GM21529 (cell line): ENCODE results near the gene PIK3CB.
"Not testable (repeated sequence)": the region's sequence is repeated elsewhere in the genome, so short reads cannot be mapped to it uniquely, and the experiment has no call there.

Source experiments
- ATAC-seq: cut with Tn5 transposase; IDR thresholded peaks from one replicate; pipeline ENCODE4 v1.9.1; 2021; ENCODE audit not compliant: unreplicated experiment

The PIK3CB gene

DNA sequence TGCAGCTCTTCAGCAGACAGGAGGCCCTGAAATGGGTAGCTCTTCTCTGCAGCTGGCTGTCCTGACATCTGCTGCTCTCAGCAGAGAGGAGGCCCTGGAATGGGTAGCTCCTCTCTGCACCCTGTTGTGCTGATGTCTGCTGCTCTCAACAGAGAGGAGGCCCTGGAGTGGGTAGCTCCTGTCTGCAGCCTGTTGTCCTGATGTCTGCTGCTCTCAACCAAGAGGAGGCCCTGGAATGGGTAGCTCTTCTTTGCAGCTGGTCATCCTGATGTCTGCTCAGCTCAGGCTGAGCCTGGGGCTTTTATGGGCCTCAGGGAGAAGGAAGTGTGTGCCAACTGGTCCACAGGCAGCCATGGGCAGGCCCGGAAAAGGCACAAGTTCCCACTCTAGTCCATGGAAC is 66.6 kb downstream of the PIK3CB start:
- ATAC-seq: no peak

DNA sequence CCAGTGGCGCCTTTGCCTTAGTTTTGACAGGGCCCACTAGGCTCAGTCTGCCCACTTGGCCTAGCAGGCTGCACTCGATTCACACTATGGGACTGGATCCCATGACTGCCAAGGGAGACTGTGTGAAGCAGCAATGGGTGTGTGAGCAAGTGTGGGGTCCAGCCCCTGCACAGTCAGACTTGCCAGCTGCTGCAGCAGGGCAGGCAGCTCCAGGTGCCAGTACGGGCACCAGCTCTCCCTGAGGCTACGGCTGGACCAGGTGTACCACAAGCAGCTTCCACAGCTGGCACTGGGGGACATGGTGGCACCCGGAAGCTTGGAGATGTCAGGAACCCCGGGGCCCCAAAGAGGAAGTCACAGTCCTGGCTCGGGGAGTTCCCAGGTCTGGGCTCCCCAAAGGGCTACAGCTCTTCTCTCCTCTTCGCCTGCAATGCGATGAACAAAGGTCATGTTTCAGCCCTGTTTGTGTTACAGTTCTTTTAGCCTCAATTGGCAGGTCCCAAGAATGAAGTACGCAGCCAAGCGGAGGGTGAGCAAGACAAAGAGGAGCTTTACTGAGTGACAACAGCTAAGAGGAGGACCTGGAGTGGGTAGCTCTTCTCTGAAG is 67.1 kb downstream of the PIK3CB start:
- ATAC-seq: no peak

DNA sequence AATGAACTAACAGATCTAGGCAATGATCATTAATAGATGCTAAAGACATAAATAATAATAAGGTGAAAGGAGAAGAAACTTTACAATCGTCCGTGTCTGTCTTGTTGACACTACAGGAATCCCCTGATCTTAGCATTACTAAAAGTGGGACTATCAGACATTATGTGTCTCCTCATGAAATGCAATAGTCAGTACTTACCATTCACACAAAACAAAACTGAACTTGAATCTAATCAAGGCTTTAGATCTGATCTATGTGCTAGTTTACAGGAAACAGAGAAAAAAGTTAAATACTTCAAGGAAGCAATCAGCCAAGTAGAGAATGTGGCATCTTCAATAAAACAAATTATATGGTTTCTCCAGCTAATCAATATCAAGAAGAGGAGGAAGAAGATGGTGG is 73.7 kb downstream of the PIK3CB start:
- ATAC-seq: no peak

DNA sequence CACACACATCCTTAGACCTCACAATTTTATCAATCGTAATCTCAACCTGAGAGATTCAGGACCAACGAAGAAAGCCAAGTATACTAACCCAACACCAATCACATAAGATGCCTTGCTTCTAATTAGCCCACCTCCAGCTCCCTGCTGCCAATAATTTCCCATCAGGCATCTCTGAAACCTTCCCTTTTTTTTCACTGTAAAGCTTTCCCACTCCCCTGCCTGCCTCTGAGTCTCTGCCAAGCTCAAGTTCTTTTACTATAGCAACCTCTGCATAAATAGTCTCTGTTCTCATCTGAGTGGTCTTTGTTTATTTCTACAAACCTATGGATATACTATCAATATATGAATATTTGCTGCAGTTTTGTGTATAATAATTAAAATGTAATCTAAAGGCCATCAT is 86.5 kb downstream of the PIK3CB start:
- ATAC-seq: no peak

DNA sequence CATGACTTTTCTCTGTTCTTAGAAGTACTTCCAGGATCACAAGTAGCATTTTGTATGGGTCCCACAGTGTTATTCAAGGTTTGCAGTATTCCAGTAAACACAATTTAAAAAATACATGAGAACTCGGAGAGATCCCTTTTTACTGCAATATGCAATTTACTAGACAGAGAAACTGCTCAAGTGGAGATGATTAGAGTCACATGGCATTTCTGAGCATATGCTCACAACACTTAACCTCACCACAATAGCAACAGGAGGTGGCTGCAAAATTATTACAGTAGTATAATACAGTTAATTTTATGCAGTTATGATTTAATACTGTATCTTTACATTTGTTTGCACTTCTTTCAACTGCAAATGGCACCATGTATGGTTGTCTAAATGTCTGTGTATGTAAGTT is 87.5 kb downstream of the PIK3CB start:
- ATAC-seq: no peak

DNA sequence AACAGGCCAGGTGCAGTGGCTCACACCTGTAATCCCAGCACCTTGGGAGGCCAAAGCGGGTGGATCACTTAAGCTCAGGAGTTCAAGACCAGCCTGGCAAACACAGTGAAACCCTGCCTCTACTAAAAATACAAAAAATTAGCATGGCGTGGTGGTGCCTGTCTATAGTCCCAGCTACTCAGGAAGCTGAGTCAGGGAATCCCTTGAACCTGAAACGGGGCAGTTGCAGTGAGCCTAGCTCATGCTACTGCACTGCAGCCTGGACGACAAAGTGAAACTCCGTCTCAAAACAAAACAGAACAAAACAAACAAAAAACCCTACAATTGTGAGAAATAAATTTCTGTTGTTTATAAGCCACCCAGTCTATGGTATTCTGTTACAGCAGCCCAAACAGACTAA is 94.7 kb downstream of the PIK3CB start:
- no peak for ATAC-seq

DNA sequence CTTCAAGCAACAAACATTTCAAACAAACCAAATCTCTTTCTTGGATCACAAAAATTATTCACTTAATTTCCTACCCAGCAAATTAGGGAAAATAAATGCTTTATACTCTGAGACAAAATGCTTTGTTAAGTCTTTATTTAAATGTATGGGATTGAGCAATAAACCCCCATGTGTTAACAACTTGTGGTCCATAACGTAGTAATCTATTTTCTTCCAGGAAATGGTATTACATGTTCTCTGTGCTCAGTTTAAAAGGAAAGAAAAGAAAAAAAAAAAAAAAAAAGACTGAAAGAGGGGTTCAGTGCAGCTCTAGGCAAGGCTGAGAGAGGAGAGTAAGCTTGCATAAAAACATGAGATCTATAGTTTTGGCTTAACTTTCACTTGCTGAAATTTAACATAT is 102.3 kb downstream of the PIK3CB start:
- no peak for ATAC-seq

DNA sequence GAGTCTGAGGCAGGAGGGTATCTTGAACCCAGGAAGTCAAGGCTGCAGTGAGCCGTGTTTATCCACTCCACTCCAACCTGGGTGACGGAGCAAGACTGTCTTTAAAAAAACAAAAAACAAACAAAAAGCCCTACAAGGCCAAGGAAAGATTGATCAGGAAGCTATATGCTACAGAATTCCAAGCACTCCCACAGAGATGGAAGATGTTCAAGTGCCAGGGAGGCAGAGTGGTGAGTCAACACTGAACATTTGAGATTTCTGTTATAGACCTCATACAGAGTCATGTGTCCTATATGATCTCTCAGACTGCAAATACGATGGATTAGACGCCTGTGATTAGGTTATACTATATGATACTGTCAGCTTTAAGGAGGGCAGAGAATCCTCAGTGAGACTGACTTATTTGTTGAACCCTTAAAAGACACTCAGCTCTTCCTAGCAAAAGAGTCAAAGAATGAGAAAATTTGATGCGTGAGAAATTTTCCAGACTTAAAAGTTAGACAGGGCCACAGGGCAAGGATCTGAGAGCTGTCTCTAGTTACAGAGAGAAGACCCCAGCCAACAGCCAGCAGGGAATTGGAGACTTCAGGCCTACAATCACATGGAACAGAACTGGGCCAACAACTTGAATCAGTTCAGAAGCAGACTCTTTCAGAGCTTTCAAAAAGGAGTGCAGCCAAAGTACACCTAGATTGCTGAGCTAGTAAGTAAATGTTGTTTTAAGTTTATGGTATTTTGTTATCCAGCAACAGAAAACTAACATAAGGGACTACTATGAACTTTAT is 107.6 kb downstream of the PIK3CB start:
- ATAC-seq: no peak

DNA sequence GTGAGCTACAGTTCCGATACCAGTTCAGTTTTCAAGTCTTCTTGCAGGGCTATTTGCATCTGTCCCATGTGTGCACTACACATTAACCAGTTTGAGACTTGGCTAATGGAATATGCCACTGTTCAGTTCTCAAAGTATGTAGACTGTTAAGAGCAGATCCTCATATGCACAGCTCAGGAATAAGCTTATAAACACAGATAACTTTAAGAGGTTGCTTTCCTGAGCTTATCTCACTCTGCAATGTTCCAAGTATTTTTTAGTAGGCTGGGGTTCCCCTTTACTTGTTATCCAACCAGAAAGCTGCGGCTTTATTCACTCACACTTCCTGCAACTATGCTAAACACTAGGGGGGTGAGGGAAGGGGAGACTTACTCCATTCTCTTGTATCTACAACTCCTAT is 108.7 kb downstream of the PIK3CB start:
- not testable (repeated sequence) for ATAC-seq

DNA sequence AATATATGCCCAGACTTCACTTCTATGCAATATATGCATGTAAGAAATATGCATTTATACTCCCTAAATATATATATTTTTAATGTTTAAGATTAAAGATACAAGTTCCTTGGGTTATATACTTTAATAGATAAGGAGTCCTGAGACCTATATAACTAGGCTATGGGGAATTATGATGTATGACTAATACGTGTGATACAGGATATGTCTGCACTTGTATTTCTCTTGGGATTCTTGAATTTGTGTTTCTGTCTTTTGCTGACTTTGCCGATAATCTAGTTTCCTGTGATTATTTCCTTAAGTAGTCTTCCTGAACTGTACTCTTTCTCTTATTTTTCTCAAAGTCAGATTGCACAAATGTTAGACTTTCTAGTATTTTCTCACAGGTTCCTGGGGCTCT is 109.6 kb downstream of the PIK3CB start:
- no peak for ATAC-seq

DNA sequence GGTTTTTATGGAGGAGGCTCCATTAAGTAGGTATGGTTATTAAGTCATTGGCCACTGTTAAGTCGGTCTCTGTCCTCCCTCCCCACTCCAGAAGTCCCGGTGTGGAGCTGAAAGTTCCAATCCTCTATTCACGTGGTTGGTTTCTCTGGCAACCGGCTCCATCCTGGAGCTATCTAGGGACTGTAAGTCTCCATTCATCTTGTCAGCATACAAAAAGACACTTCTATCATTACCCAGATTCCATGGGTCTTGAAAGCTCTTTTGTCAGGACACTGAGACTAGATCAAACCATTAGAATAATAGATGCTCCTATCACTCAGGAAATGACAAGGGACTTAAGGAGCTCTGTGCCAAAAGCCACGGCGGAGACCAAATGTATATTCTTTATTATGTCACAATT is 110.3 kb downstream of the PIK3CB start:
- ATAC-seq: no peak

DNA sequence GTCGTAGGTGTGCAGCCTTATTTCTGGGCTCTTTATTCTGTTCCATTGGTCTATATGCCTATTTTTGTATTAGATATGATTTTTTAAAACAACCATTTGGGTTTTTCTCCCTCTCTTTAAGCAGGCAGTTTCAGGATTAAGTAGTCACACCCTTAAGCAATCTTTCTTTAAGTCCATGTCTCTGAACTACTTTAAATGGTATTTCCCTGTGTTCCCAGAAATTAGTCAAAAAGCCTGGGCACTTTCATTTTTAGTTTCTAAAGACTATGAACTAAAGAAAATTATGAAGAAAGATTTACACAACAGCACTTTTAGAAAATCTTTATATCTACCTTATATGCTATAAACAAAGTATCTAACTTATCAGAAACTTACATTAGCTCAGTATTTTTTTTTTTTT is 115.9 kb downstream of the PIK3CB start:
- ATAC-seq: no peak

DNA sequence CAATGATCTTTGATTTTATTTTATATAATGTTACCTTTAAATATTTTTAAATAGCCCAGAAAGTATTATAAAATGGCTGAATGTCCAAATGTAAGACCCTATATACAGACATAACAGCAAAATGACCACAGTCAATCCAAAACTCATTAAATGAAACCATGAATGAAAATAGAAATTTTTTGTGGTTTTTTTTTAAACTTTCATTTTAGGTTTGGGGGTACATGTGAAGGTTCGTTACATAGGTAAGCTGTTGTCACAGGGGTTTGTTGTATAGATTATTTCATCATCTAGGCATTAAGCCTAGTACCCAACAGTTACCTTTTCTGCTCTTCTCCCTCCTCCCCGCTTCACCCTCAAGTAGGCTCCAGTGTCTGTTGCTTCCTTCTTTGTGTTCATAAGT is 117.4 kb downstream of the PIK3CB start:
- ATAC-seq: peak; percentile 79

DNA sequence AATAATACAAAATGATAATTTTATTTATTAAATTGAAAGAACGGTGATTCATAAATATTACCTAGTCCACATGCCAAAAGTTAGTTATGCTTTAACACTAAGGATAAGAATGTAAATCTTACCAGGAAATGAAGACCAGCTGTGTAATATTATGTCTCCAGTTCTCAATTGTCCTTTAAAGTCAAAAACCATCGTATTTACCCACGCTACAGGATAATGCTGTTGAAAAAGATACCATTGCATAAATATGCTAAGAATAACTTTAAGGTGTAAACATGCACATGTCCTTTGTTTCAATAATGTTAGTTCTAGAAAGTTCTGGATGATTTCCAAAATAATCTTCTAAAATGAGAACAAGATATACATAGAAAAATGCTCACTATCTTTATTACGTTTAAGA is 122.6 kb downstream of the PIK3CB start:
- ATAC-seq: no peak

DNA sequence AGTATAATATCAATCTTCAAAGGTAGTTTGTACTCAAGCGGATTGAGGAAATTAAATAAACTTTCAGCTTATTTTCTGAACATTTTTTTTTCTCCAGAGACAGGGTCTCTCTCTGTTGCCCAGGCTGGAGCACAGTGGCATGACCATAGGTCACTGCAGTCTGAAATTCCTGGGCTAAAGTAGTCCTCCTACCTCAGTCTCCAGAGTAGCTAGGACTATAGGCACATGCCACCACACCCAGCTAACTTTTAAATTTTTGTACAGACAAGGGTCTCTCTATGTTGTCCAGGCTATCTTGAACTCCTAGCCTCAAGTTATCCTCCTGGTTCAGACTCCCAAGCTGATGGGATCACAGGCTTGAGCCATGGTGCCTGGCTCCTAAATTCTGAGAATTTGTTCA is 129.1 kb downstream of the PIK3CB start:
- ATAC-seq: no peak

DNA sequence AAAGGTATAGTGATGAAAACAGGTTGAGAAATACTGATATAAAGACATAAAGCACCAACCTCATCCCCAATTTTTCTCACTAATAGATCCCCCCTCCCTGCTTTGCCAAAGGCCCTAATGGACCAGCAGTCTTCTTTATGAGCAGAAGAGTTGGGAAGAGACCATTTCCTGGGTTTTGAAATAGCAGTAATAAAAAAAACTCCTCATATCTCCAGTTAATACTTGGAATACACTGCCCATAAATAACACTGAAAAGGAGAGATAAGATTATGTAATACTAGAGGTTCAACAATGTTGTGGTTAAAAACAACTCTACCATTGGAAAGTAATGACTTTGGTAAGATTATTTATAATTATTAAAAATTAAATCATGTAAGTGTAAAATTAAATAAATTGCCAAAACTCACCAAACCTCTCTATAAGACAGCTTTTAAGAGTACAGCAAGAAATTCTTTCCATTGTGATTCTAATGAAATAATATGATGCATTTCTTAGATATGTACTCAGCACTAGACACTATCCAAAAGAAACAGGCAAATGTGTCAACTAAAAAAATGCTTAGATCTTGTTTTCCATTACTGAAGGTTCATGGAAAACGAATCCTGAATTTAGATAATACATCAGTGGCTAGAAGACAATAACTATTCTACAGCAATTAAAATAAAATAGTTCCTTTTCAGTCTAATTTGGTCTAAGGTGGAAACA is 137.9 kb downstream of the PIK3CB start:
- no peak for ATAC-seq

DNA sequence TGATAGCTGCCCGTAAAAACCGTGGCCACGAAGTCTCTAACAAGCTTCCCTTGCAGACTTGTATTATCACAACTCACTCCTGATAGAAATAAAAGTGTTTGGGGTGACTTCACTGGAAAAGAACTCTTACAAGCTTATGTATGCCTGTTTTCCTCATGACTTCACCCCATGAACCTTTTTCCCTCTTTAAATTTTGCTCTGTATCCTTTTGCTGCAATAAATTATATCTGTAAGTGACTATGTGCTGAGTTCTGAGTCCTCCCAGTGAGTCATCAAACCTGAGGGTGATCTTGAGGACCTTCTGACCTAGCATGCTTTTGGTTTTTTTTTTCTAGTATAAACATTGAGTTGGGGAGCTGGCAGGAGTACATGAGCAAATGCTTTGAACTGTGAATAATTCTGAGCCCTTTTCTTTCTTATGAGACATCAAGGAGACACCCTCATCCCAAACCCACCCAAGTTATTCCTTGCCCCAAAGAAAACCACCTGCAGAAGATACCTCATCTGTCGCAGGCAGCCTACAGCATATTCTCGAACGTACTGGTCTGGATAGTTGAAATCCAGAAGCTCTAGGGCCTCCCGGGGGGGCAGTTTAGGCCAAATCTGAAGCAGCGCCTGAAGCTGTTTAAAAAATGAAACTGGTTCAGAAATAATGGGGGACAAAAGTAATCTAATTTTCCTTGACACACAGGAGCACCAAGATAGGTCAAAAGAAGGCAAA is 140.3 kb downstream of the PIK3CB start:
- no peak for ATAC-seq

DNA sequence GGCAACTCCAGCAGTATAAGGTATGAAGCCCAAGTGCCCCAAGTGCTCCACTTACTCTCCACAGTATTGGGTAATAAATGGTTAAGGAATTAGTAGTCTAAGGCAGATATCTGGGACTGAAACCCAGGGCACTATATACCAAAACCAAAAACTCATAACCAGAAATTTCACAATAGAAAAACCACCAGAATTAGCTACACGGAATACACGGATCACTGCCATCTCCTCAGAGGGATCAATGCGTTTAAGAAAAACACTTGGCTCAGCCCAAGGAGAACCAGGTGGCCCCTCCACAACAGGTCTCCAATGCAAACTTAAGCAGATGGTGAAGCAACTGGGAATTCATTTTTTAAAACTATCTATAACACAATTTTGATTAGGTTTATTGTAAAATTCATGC is 142.6 kb downstream of the PIK3CB start:
- ATAC-seq: no peak

DNA sequence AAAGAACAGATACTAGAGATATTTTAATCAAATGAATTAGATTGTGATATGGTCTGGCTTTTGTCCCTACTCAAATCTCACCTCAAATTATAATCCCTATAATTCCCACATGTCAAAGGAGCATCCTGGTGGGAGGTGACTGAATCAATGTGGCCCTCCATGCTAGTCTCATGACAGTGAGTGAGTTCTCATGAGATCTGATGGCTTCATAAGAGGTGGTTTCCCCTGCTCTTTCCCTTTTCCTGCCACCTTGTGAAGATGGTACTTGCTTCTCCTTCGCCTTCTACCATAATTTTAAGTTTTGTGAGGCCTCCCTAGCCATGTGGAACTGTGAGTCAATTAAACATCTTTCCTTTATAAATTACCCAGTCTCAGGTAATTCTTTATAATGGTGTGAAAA is 143.4 kb downstream of the PIK3CB start:
- no peak for ATAC-seq

DNA sequence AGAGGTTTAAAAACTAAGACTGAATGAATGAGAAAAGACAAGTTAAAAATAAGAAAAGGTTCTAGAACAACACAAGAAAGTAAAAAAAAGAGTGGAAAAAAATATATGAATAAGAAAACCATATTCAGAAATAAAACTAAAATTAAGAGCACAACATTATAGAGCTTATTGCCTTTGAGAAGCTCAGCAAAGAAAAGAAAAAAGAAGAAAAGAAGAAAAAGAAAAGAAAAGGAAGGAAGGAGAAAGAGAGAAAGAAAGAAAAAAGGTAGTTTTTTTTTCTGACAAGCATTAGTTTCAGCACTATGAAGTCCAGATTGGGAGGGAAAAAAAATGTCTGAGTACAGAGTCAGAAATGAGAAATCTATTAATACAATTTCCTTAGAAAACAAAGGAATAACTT is 144.7 kb downstream of the PIK3CB start:
- ATAC-seq: no peak

DNA sequence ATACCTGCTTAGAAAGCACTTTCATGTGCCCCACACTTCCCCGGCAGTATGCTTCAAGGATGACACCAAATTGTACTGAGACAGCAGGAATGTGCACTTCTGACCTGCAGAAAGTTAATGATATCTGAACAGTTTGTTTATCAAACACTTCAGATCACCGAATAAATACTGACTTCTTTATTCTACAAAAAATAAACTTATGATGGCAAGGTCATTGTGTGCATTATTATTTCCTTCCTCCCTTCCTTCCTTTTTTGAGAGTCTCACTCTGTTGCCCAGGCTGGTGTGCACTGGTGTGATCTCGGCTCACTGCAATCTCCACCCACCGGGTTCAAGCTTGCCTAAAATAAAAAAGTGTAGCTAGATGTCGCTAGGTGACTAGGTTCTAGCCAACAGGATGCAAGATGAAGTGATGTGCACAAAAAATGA is 145.8 kb downstream of the PIK3CB start:
- ATAC-seq: no peak

DNA sequence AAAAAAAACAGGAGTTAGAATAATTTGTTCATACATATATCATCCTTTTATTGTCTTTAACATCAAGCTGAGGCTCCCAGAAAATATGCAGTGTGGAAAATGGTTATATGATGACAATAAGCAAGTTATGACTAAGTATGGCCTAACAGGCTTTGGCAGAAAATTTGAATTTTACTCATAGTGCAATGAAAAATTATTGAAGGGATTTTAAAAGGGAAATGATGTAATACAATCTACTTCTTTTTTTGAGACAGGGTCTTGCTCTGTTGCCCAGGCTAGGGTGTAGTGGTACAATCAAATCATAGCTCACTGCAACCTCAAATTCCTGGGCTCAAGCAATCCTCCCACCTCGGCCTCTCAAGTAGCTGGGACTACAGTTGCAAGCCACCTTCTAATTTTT is 147.5 kb downstream of the PIK3CB start:
- peak; percentile 18 for ATAC-seq
